Panc1 (cell line): ENCODE measurements around the gene MAP6D1.

Experiments
- POLR2AphosphoS5 ChIP-seq: IDR thresholded peaks from 2 replicates; pipeline ENCODE4 v1.6.1; 2012; ENCODE audit warnings: mild to moderate bottlenecking, low read depth, low read length, moderate library complexity
- TF ChIP-seq, protein P1 (sequence below): fragments of 450-650 bp; IDR thresholded peaks from 2 replicates; pipeline ENCODE4 v1.5.1; 2017; ENCODE audit warnings: mild to moderate bottlenecking
- TF ChIP-seq, protein P2 (sequence below), 2 experiments: IDR thresholded peaks; 2 replicates each; pipeline ENCODE4 v1.6.1; 2011 to 2012; ENCODE audit warnings: low read depth in 2 of 2, control low read depth in 1 of 2, low read length in 1 of 2, mild to moderate bottlenecking in 1 of 2, moderate library complexity in 1 of 2; ENCODE audit not compliant: insufficient read depth in 1 of 2

DNA sequence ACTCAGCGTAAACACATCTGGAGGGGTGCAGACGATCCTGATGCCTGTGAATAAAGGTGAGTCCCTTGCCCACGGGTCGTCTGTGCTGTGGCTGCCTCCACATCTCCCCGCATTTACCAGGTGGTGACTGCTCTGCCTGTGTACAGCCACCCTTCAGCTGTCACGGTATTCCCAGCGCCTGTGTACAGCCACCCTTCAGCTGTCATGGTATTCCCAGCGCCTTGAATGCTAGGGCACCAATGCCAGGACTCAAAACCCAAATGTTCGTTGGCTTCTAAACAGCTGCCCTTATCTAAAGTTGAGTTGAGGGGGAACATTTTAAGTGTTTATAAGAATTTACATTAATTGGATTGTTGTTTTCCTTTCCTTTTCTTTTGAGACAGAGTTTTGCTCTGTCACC, 27.4 kb downstream of the MAP6D1 start:
- TF ChIP-seq, protein P1, sequence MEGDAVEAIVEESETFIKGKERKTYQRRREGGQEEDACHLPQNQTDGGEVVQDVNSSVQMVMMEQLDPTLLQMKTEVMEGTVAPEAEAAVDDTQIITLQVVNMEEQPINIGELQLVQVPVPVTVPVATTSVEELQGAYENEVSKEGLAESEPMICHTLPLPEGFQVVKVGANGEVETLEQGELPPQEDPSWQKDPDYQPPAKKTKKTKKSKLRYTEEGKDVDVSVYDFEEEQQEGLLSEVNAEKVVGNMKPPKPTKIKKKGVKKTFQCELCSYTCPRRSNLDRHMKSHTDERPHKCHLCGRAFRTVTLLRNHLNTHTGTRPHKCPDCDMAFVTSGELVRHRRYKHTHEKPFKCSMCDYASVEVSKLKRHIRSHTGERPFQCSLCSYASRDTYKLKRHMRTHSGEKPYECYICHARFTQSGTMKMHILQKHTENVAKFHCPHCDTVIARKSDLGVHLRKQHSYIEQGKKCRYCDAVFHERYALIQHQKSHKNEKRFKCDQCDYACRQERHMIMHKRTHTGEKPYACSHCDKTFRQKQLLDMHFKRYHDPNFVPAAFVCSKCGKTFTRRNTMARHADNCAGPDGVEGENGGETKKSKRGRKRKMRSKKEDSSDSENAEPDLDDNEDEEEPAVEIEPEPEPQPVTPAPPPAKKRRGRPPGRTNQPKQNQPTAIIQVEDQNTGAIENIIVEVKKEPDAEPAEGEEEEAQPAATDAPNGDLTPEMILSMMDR: no peak
- TF ChIP-seq POLR2AphosphoS5: no peak
- TF ChIP-seq, protein P2, sequence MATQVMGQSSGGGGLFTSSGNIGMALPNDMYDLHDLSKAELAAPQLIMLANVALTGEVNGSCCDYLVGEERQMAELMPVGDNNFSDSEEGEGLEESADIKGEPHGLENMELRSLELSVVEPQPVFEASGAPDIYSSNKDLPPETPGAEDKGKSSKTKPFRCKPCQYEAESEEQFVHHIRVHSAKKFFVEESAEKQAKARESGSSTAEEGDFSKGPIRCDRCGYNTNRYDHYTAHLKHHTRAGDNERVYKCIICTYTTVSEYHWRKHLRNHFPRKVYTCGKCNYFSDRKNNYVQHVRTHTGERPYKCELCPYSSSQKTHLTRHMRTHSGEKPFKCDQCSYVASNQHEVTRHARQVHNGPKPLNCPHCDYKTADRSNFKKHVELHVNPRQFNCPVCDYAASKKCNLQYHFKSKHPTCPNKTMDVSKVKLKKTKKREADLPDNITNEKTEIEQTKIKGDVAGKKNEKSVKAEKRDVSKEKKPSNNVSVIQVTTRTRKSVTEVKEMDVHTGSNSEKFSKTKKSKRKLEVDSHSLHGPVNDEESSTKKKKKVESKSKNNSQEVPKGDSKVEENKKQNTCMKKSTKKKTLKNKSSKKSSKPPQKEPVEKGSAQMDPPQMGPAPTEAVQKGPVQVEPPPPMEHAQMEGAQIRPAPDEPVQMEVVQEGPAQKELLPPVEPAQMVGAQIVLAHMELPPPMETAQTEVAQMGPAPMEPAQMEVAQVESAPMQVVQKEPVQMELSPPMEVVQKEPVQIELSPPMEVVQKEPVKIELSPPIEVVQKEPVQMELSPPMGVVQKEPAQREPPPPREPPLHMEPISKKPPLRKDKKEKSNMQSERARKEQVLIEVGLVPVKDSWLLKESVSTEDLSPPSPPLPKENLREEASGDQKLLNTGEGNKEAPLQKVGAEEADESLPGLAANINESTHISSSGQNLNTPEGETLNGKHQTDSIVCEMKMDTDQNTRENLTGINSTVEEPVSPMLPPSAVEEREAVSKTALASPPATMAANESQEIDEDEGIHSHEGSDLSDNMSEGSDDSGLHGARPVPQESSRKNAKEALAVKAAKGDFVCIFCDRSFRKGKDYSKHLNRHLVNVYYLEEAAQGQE (IDR thresholded peaks at IDR 0.05; ENCODE audit: insufficient read depth in 1 of 2, low read depth in 2 of 2, low read length in 1 of 2): no peak
